Measurements from ENCODE around the gene PDE8B.

PDE8B gene

GRCh38 chr5:77396017-77396416 lies 185.5 kb downstream of the PDE8B start:
- in situ Hi-C loops (cut with MboI; ENCODE audit: low sequenced_read_pairs, unreplicated experiment): no loop called here
- TF ChIP-seq, protein P1, sequence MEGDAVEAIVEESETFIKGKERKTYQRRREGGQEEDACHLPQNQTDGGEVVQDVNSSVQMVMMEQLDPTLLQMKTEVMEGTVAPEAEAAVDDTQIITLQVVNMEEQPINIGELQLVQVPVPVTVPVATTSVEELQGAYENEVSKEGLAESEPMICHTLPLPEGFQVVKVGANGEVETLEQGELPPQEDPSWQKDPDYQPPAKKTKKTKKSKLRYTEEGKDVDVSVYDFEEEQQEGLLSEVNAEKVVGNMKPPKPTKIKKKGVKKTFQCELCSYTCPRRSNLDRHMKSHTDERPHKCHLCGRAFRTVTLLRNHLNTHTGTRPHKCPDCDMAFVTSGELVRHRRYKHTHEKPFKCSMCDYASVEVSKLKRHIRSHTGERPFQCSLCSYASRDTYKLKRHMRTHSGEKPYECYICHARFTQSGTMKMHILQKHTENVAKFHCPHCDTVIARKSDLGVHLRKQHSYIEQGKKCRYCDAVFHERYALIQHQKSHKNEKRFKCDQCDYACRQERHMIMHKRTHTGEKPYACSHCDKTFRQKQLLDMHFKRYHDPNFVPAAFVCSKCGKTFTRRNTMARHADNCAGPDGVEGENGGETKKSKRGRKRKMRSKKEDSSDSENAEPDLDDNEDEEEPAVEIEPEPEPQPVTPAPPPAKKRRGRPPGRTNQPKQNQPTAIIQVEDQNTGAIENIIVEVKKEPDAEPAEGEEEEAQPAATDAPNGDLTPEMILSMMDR (IDR thresholded peaks at IDR 0.05; ENCODE audit: borderline replicate concordance, control extremely low read depth, extremely low read depth, insufficient read depth, missing control alignments): no peak

GRCh38 chr5:77397686-77398292 lies 187.3 kb downstream of the PDE8B start:
- TF ChIP-seq, protein P1 (IDR thresholded peaks at IDR 0.05; ENCODE audit: borderline replicate concordance, control extremely low read depth, extremely low read depth, insufficient read depth, missing control alignments): no peak
- in situ Hi-C loops (cut with MboI; ENCODE audit: low sequenced_read_pairs, unreplicated experiment): no loop called here
- DNase-seq (ENCODE audit: low spot score): no peak

More at GRCh38 chr5:77396017-77396416, 185.5 kb downstream of the PDE8B start:
- DNase-seq (ENCODE audit: low spot score): no peak

DNA sequence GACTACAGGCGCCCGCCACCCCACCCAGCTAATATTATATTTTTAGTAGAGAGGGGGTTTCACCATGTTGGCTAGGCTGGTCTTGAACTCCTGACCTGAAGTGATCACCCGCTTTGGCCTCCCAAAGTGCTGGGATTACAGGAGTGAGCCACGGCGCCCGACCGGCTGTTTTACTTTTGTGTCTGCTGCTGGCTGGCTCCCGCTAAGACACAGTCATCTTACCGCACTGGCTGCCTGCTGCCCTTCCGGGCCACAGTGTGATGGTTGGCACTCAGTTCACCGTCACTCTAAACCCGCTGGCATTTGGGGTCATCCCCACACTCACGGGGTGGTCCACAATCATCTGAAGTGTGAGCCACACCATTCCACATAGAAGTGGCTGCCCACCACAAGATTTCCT lies 188.0 kb downstream of the PDE8B start:
- in situ Hi-C loops (cut with MboI; ENCODE audit: low sequenced_read_pairs, unreplicated experiment): no loop called here
- DNase-seq (ENCODE audit: low spot score): no peak
- TF ChIP-seq, protein P1 (IDR thresholded peaks at IDR 0.05; ENCODE audit: borderline replicate concordance, control extremely low read depth, extremely low read depth, insufficient read depth, missing control alignments): no peak

DNA sequence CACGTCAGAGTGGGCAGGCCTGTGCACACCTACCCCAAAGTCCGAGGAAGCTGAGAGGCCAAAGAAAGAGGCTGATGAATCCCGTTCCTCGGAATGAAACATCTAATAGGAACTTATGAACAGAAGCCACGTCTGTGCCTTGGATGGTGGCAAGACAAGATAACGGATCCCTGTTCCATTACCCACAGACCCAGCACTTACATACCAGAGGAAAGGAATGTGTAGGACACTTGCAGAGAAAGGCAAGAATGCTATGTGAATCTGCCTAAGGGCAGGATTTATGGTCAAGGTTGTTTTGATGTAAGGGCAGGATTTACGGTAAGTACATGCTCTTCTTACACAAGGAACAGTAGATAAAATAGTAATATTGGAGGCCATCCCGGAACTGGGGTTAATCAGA lies 188.4 kb downstream of the PDE8B start:
- DNase-seq (ENCODE audit: low spot score): no peak
- TF ChIP-seq, protein P1 (IDR thresholded peaks at IDR 0.05; ENCODE audit: borderline replicate concordance, control extremely low read depth, extremely low read depth, insufficient read depth, missing control alignments): no peak
- in situ Hi-C loops (cut with MboI; ENCODE audit: low sequenced_read_pairs, unreplicated experiment): no loop called here

GRCh38 chr5:77400645-77401044 lies 190.2 kb downstream of the PDE8B start:
- in situ Hi-C loops (cut with MboI; ENCODE audit: low sequenced_read_pairs, unreplicated experiment): no loop called here
- TF ChIP-seq, protein P1 (IDR thresholded peaks at IDR 0.05; ENCODE audit: borderline replicate concordance, control extremely low read depth, extremely low read depth, insufficient read depth, missing control alignments): no peak
- no peak for DNase-seq (ENCODE audit: low spot score)

GRCh38 chr5:77402796-77403195 lies 192.3 kb downstream of the PDE8B start:
- in situ Hi-C loops (cut with MboI; ENCODE audit: low sequenced_read_pairs, unreplicated experiment): no loop called here
- TF ChIP-seq, protein P1 (IDR thresholded peaks at IDR 0.05; ENCODE audit: borderline replicate concordance, control extremely low read depth, extremely low read depth, insufficient read depth, missing control alignments): no peak
- no peak for DNase-seq (ENCODE audit: low spot score)
